ENCODE measurements around the gene HYAL2.

Gene HYAL2

GRCh38 chr3:50268276-50268675 lies 54.3 kb downstream of the HYAL2 start:
- Mint-ChIP-seq H3K36me3 (ENCODE audit: low read depth) (no peaks in the 10 kb centered on the region), H3K4me3 (peak overlapping the region; percentile 80), H3K4me1 (peaks cover 90% of the 10 kb centered on the region), H3K27ac (peak overlapping the region; percentile 69), H3K27me3 (ENCODE audit: low read depth, poor library complexity) (peaks cover 9% of the 10 kb centered on the region), H3K9me3 (no peaks in the 10 kb centered on the region)
- no peak for DNase-seq
- TF ChIP-seq CTCF (IDR thresholded peaks at IDR 0.05) = no peak

Data from nephron progenitor cell (in vitro differentiated cells).